ENCODE results near the gene PLK3. TPM values are rescaled to one million over a fixed set of nuclear protein-coding genes. Genes with fewer than 3 reads are reported as not detected.
"Not testable (repeated sequence)": the region's sequence is repeated elsewhere in the genome, so short reads cannot be mapped to it uniquely, and the experiment has no call there.

Gene PLK3
- total RNA-seq (2014; rRNA removed; shearing (Covaris generic)) = 14.6 and 15.8 TPM in 2 replicates
- polyA plus RNA-seq (2014; cell fraction: nucleus; rRNA removed) = 39.0 and 41.6 TPM in 2 replicates

DNA sequence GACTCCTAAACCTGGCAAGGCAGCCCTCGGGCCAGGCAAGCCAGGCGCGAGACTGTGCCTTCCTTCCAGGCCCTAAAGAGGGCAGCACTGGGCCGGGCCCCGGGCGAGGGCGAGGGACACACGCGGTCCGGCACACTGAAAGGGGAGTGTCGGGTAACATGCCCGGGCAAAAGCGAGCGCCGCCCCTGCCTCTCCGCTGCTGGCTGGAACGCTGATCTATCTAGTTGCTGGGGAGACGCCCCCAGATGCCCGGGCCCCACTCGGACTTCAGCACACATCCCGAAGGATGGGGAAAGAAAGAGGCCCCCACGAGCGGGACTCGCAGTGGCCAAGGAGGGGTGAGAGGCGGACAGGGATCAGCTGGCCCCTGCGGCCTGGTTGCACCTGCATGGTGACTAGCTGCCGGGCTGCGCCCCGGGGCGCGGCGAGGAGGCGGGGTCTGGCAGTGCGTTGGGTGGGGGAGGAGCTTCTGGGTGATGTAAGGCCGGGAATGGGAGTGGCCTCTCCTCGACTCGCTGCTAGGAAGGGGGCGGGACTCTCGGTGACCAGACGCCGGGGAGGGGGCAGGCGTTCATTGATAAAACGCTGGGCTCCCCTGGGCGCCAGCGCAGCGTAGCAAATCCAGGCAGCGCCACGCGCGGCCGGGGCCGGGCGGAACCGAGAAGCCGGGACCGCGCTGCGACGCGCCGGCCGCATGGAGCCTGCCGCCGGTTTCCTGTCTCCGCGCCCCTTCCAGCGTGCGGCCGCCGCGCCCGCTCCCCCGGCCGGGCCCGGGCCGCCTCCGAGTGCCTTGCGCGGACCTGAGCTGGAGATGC is at the start of gene PLK3:
TSS of gene PLK3 (plus strand) at position 608 of the 815 bp plus-strand sequence. CDS start at position 695, 87 bp downstream.
- peak; percentile 93 for DNase-seq (ENCODE audit: extremely low read depth, low read depth)

DNA sequence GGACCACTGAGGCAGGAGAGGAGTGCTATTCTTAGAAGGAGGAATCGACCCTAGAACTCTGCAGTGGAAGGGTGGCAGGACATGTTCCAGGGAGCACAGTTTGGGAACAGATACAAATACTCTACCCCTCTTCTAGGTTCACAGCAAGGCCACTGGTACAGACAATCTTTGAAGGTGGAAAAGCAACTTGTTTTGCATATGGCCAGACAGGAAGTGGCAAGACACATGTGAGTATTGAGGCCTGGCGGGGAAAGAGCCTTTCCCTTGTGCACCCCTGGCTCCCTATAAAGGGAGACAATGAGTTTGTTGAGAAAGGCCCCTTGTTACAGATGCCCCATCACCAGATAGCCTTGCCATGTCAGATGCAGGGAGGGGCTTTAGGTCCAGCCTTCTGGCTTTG is 42.8 kb upstream of the PLK3 start:
- no peak for DNase-seq (ENCODE audit: extremely low read depth, low read depth)

DNA sequence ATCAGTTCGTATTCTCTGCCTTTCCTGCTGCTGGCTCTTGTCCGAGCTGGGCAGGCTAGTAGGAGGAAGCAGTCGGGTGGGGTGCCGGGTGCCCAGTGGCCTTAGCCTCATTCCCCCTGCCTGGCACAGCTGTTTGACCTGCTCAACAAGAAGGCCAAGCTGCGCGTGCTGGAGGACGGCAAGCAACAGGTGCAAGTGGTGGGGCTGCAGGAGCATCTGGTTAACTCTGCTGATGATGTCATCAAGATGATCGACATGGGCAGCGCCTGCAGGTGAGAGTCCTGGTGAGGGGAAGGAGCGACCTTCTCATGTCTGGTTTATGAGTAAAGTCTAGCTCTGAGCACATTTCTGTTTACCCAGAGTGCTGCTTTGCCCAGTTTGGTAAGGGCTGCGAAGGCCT is 41.1 kb upstream of the PLK3 start:
- DNase-seq (ENCODE audit: extremely low read depth, low read depth) = no peak

DNA sequence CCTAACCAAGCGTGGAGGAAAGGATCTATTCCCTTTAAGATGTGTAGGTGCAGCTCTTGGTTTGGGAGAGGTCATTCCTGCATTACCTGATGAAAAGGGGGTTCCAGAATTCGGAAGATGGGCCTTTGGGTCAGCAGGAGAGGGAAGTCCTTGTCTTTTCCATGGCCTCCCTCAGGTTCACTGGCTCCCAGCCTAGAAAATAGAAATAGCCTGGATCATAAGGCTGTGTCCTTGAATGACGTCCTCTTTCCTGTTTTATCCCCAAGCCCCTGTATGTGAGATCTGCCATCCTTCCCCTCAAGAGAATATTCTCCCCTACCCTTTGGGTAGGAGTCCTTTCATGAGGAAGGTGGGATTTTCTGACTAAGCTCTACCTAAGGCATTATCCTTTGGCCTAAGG is 39.3 kb upstream of the PLK3 start:
- no peak for DNase-seq (ENCODE audit: extremely low read depth, low read depth)

DNA sequence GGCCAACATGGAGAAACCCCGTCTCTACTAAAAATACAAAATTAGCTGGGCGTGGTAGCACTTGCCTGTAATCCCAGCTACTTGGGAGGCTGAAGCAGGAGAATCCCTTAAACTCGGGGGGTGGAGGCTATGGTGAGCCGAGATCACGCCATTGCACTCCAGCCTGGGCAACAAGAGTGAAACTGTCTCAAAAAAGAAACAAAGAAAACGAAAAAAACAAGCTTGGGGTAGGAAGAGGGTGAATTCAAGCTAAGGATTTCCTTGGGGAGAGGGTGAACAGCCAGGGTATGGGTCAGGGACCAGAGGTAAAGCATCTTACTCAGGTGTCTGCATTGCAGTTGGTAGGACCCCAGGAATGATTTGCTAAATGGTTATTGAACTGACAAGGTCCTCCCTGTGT is 33.8 kb upstream of the PLK3 start:
- not testable (repeated sequence) for DNase-seq (ENCODE audit: extremely low read depth, low read depth)

DNA sequence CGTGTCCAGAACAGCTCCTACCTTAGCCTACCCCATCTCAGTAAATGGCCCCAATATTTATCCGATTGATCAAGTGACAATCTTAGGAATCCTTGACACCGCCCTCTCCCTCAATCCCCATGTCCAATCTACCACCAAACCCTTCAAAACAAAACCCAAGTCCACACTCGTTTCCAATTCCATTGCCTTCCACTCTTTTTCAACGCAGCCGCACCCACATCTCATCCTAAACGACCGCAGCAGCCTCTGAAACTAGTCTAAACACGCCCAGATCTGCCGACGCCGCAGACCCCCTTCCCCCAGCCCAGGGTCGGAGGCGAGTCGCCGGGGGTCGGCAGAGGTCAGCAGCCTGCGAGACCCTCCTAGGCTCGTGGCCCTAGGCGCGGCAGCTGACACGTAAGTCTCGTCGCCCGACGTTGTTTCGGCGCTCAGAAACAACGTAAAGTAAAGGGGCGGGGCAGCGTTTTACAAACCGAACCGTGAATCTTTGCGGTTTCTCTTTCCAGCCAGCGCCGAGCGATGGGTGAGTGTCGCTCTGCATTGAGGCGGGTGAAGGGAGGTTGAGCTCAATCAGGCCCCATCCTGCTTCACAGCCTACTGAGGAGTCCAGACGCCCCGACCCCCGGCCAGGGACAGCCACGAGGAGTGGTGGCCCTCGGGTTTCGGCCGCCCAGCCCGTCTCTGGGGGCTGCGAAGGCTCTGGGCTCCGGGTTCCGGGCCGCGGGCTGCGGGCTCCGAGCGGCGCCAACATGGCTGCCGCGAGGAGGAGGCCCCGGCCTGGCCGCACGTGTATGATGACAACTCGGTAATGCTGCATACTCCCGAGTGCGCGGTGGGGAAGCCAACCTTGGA is 24.9 kb upstream of the PLK3 start, which contains the start of gene RPS8:
TSS of gene RPS8 (plus strand) at position 463 of the 852 bp plus-strand sequence. CDS start at position 520, 57 bp downstream.
- DNase-seq (ENCODE audit: extremely low read depth, low read depth) = peak; percentile 92

DNA sequence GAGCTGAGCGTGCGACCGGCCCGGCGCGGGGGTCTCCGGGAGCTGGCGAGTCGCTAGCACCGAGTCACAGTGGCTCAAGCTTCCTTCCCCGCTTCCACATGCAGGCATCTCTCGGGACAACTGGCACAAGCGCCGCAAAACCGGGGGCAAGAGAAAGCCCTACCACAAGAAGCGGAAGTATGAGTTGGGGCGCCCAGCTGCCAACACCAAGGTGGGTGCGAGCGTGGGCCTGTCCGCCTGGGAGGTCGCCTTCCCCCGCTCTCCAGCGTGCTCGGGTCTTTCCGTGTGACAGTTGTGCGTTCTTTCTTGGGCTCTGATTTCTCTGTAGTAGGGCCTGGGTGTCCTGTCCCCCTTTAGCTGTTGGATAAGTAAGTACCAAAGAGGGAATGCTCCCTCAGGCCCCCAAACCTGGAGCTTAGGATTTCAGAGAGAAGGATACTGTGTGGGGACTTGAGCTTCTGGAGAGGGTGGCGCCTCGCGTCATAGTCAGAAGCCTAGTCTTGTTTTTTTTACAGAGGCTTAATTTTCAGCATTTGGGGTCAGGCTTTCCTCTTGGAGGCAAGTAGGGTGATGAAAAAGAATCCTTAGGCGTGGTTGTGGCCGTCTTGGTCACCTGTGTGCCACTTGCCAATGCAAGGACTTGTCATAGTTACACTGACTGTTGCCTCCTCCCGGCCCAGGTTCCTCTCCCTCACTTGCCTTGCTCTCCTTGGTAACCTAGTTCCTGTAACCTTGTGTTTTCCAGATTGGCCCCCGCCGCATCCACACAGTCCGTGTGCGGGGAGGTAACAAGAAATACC is 24.0 kb upstream of the PLK3 start:
- DNase-seq (ENCODE audit: extremely low read depth, low read depth) = no peak

DNA sequence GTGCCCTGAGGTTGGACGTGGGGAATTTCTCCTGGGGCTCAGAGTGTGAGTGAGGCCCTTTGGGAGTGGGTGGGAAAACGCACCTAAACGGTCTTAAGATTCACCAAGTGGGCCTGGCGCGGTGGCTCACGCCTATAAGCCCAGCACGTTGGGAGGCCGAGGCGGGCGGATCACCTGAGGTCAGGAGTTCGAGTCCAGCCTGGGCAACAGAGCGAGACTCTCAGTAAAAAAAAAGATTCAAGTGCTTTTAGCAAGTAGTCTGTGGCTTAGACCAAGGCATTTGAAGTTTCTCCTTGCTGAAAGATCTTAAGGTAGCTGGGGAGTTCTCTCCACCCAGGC is 23.5 kb upstream of the PLK3 start:
- DNase-seq (ENCODE audit: extremely low read depth, low read depth) = no peak

DNA sequence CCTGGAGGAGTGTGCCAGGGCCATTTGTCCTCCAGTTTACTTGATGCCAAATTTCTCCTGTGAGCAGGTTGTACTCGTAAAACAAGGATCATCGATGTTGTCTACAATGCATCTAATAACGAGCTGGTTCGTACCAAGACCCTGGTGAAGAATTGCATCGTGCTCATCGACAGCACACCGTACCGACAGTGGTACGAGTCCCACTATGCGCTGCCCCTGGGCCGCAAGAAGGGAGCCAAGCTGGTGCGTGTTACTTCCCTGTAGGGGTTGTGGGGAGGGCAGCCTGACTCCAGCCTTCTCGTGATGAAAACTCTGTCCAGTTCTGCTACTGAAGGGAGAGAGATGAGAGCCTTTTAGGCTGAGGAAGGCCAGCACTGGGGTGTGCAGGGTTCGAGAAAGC is 22.6 kb upstream of the PLK3 start:
- no peak for DNase-seq (ENCODE audit: extremely low read depth, low read depth)

DNA sequence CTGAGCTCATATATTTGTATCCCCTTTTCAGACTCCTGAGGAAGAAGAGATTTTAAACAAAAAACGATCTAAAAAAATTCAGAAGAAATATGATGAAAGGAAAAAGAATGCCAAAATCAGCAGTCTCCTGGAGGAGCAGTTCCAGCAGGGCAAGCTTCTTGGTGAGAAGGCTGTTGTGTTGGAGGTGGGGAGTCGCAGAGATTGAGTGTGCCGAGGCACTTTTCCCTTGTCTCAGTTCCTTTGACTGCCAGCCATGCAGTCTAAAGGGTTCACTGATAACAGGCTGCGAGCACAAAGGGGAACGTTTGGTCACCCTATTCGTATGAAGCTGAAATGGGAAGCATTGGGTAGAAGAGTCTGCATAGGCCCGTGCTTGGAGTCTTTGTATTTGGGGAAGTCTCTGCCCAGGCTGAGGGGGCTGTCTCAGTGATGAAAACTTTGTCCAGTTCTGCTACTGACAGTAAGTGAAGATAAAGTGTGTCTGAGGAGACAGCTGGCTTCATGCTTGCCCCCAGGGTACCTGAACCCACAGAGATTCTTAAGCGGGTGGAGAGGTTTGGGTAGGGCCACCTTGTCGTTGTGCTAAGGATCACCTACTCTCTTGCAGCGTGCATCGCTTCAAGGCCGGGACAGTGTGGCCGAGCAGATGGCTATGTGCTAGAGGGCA is 22.1 kb upstream of the PLK3 start:
- no peak for DNase-seq (ENCODE audit: extremely low read depth, low read depth)

DNA sequence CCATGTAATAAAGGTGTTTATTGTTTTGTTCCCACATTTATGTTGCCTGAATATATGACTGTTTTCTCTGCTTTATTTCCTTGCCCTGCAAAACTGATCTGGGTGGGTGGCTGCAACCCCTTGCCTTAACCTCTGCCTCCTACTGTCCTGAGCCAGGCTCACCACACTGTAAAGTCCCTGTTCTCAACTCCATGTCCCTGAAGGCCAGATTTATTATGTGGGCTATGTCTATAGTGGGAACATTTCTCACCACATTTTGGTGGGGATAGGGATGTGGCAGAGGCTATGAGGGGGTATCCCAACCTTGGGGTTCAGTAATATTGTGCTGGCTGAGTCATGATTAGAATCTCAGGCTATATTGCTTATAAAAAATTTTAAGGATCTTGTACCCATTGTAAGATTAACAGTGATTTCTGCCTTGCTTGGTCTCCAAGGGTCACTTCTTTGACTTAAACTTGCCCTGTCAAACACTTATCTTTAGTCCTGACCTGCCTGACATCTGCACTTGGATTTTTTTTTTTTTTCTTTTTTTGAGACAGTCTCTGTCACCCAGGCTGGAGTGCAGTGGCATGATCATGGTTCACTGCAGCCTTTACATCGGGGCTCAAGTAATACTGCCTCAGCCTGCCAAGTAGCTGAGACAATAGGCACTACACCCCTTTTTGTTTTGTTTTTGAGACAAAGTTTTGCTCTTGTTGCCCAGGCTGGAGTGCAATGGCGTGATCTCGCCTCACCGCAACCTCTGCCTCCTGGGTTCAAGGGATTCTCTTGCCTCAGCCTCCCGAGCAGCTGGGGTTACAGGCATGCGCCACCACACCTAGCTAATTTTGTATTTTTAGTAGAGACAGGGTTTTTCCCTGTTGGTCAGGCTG is 21.2 kb upstream of the PLK3 start:
- DNase-seq (ENCODE audit: extremely low read depth, low read depth) = no peak

DNA sequence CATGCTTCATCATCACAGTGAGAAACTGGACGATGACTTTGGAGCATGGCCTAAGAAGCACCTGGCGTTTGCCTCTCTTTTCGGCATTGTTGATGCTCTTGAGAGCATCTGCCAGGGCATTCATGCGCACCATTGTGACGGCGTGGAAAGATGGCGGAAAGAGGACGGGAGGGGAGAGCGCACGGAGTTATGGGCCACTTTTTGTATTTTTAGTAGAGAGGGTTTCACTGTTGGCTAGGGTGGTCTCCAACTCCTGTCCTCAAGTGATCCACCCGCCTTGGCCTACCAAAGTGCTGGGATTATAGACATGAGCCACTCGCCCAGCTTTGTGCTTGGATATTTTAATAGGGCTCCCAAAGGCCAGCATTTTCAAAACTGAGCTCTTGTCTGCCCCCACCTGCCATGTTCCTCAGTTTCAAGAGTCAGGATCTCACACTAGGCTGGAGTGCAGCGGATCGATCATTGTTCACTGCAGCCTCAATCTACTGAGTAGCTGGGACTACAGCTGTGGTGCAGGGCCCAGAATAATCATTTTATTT is 19.5 kb upstream of the PLK3 start:
- no peak for DNase-seq (ENCODE audit: extremely low read depth, low read depth)

DNA sequence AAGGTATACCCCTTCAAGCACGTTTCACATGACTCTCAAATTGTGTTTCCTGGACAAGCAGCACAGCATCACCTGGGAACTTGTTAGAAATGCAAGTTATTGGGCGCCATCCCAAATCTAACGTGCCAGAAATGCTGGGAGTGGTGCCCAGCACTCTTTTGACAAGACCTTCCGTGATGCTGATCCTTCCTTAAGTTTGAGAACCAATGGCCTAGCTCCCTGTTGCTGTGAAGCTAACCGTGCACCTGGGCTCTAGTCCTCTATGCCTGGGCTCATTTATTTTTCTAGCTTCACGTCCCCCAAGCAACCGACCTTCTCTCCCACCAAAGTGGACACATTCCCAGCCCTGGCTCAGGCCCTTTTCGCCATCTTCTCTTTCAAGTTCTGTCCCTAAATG is 16.5 kb upstream of the PLK3 start:
- DNase-seq (ENCODE audit: extremely low read depth, low read depth) = no peak

DNA sequence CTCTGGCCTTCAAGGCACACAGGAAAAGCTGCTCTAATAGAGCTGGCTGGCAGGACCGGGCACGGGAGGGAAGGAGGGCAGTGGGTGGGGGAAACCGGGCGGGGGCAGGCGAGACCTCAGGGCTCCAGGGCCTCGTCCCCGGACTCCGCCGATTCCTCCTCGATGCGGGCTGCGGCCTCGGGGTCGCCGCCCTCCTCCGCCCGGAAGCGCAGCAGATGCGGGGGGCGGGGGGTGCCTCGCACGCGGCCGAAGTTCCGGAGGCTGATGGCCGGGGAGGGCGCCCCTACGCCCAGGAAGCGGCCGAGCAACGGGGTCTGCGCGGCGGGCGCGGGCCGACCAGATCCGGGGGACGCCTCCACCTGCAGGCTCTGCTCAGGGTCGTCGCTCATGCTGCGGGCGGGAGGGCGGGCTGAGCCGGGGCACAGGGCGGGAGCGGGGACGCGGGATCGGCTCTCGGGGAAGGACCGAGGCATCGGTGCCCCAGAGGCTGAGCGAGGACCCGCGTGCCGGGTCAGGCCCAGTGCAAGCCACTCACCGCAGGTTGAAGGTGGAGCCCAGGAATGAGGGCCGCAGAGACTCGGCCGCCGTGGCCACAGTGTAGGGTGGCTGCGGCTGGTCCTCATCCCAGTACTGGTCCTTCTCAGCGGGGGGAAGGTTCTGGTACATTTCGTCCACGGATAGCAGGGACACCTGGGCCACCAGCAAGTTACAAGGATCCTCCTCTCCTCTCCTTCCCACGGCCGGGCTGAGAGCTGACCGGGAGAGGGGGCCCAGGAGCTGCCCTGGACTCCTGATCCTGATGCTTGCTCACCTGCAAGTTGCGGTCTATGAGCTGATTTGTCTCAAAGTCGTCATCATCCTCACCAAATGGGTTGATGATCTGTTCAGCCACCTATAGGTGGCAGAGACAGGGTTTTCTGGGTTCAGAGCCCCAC is 15.8 kb upstream of the PLK3 start:
- DNase-seq (ENCODE audit: extremely low read depth, low read depth) = no peak

DNA sequence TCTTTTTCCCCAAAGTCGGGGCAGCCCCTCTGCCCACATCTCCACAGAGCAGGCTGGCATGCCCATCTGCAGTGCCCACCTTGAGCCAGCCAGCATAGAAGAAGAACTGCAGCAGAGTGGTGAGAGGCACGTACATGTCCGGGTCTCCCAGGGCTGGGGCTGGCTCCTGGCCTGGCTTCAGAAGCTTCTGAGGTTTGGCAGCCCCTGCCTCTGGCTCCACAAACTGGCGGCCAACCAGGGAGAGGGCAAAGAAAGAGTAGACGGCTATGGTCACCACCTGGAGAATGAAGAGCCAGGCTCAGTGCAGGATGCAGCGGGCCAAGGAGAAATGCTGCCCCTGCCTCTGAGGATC is 15.2 kb upstream of the PLK3 start:
- no peak for DNase-seq (ENCODE audit: extremely low read depth, low read depth)

DNA sequence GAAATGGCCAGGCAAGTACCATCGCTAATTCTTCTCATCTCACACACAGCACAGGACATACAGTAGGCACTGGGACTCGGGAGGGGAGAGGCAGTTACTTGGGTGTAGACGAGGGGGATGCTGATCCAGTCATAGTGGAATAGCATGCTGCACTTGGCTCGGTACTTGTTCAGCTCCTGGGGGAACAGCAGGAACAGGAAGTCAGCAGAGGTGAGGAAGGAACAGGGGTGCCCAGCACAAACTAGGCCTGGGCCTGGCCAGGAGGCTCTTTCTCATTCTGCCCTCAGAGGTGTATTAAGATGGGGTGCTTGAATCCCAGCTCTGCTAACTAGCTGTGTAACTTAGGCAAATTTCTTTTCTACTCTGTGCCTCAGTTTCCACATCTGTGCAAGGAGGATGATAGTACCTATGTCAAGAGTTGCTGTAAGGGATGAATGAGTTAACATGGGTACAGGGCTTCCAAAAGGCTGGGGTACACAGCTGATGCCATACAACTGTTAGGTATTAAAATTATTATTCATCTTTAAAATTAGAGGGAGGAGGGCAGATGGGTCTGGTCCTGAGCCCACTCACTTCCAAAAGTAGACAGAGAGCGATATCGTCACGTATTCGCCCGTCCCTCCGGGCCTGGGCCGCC is 14.6 kb upstream of the PLK3 start:
- DNase-seq (ENCODE audit: extremely low read depth, low read depth) = no peak

DNA sequence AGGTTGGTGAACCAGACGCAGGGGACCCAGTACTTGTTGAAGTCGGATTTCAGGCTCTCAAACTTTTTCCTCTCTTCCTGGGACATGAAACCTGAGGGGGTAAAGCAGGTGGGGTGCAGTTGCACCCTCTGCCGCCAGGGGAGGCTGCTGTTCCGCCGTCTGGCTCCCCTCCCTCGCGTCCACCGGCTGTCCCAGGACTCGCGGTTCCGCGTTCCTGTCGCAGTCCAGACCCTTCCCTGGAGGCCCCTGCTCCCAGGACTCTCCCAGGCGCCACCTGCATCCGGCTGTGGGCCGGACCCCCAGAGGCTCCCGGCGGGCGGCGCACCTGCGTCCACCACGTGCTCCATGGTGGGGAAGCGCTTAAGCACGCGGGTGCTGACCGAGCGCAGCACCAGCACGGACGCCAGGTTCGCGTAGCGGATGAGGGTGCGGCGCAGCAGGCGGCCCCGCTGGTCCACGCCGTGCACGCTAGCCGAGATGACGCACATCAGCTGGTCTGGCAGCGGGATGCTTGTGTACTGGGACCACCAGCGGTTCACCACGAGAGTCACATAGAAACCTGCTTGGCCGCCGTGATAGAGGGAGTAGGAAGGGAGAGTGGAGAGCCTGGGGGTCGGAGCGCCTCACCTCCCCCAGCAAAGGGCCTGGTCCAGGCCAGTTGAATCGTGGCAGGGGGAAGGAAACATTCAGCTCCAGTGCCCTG is 13.9 kb upstream of the PLK3 start:
- DNase-seq (ENCODE audit: extremely low read depth, low read depth) = peak; percentile 44
